ENCODE measurements around the gene RRP1B.

- TF ChIP-seq POLR2AphosphoS5 (IDR thresholded peaks at IDR 0.05; ENCODE audit: borderline replicate concordance, low read depth, low read length) (no peak), EZH2 (IDR thresholded peaks at IDR 0.05) (no peak), FOXP2 (optimal IDR thresholded peaks at IDR 0.05; ENCODE audit: control extremely low read depth, extremely low read length, insufficient read depth) (no peak)
Observed at GRCh38 chr21:43736224-43736883, 77.0 kb downstream of the RRP1B start.

Measured in SK-N-MC (cell line).